Heart left ventricle (tissue), 13 donors: ENCODE data around the gene IGF1R.

Source experiments
- CTCF ChIP-seq, 12 donors: fragments of 200-600 bp; sonication (generic) in 4 of 12; IDR thresholded peaks; one replicate each; pipeline versions ENCODE4 v1.5.0 to v1.8.0; 2018 to 2022; ENCODE audit warnings: antibody characterized with exemption in 12 of 12, mild to moderate bottlenecking in 5 of 12
- POLR2A ChIP-seq, 2 donors: fragments of 450-650 bp; IDR thresholded peaks; one replicate each; pipeline ENCODE4 v1.6.1; 2017; ENCODE audit warnings: antibody characterized with exemption in 2 of 2, mild to moderate bottlenecking in 2 of 2, moderate library complexity in 2 of 2
- donor health status: ischemic (EF 13 %, LVEDD 7.1; RV severe dilation, severe dysfunction).
- donor health status: DM: no; HTN: yes; CAD: no.
- donor health status: DM: no; HTN: no; CAD: no.
- donor health status: ischemic (EF 25% LVEDD 6.9; RV normal size, moderate dysfunction).
- donor health status: ischemic (EF 25% LVEDD 5.7; RV mildly dilated, moderate dysfunction).
- donor health status: ischemic (EF 35%, LVEDD 5.7; RV mildly dilated, moderate dysfunction).
- donor health status: nonischemic (EF 11% LVEDD 7.7; RV severe dilation, severe dysfunction).
- donor health status: DM: yes; HTN: yes; CAD: no.
- donor health status: PGD.
- donor health status: ischemic (EF 29% LVEDD 5.4; RV normal size, mild dysfunction).
- donor health status: nonischemic (EF 23%, LVEDD 6.1; RV moderate dilation, normal function).

DNA sequence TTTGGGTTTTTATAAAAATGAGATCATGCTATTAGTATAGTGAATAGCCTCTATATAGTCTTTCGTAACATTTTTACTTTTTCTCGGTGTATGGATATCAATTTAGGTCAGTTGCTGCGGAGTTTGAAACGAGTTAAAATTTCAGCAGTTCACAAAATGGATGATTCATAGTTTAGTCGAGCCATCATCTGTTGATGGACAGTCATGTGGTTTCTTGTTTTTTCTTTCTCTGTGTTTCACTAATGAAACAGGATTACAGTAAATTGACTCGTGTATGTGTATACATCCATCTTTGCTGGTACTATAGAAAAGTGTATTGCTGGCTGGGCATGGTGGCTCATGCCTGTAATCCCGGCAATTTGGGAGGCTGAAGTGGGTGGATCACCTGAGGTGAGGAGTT, 106.8 kb downstream of the IGF1R start:
- TF ChIP-seq CTCF (IDR thresholded peaks at IDR 0.05) (no peak), POLR2A (IDR thresholded peaks at IDR 0.05) (no peak)
